ENCODE results near the gene CATSPERD.

The CATSPERD gene

DNA sequence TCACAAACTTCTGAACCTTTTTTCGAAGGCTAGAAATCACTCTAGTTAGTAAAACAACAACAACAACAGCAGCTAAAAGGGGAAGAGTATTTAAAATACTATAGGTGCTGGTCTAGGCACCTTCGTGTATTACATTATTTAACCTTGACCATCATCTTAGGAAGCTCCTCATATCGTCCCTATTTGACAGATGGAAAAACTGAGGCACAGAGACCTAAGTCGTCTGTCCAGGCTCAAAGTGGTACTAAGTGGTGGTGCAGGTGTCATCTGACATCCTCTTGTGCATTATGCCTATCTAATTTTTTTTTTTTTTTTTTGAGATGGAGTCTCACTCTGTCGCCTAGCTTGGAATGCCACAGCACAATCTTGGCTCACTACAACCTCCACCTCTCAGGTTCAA is 29.1 kb downstream of the CATSPERD start:
- Histone ChIP-seq H3K4me3 (ENCODE audit: low read depth in 1 of 2, low read length in 1 of 2) (no peak overlapping the region), H3K9me3 (no peaks in the 10 kb centered on the region), H3K36me3 (no peaks in the 10 kb centered on the region), H3K27ac (no peak overlapping the region), H3K27me3 (peaks cover 6% of the 10 kb centered on the region), H3K4me1 (ENCODE audit: control insufficient read depth in 1 of 2, insufficient read depth in 1 of 2, low read depth in 1 of 2, low read length in 1 of 2) (no peaks in the 10 kb centered on the region)
- no peak for TF ChIP-seq CTCF (IDR thresholded peaks at IDR 0.05)

GRCh38 chr19:5751709-5752108 is 31.3 kb downstream of the CATSPERD start:
- Histone ChIP-seq H3K9me3 (no peaks in the 10 kb centered on the region), H3K4me1 (ENCODE audit: control insufficient read depth in 1 of 2, insufficient read depth in 1 of 2, low read depth in 1 of 2, low read length in 1 of 2) (no peaks in the 10 kb centered on the region), H3K27ac (no peak overlapping the region), H3K36me3 (no peaks in the 10 kb centered on the region), H3K4me3 (ENCODE audit: low read depth in 1 of 2, low read length in 1 of 2) (no peak overlapping the region), H3K27me3 (no peaks in the 10 kb centered on the region)
- TF ChIP-seq CTCF (IDR thresholded peaks at IDR 0.05), result no peak

DNA sequence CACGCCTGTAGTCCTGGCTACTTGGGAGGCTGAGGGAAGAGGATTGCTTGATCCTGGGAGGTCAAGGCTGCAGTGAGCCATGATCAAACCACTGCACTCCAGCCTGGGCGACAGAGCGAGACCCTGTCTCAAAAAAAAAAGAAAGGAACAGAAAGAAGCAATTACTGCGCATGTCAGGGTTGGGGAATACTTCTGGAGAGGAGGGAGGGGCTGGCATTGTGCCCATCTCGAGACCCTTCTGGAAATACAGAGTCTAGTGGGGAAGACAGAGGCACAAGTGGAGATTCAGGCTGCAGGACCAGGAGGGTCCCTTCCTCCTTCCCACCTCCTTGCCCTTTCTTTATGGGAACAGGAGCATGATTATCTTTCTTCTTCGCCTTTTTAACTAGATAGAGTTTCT is 33.3 kb downstream of the CATSPERD start:
- no peak for TF ChIP-seq CTCF (IDR thresholded peaks at IDR 0.05)
- H3K4me1 ChIP-seq (ENCODE audit: control insufficient read depth in 1 of 2, insufficient read depth in 1 of 2, low read depth in 1 of 2, low read length in 1 of 2), result no peaks in the 10 kb centered on the region
- H3K9me3 ChIP-seq, result no peaks in the 10 kb centered on the region
- no peak overlapping the region for H3K27ac ChIP-seq
- no peak overlapping the region for H3K4me3 ChIP-seq (ENCODE audit: low read depth in 1 of 2, low read length in 1 of 2)
- no peaks in the 10 kb centered on the region for H3K36me3 ChIP-seq
- no peaks in the 10 kb centered on the region for H3K27me3 ChIP-seq

GRCh38 chr19:5762608-5763217 is 42.3 kb downstream of the CATSPERD start:
- no peaks in the 10 kb centered on the region for H3K36me3 ChIP-seq
- H3K4me3 ChIP-seq (ENCODE audit: low read depth in 1 of 2, low read length in 1 of 2), result no peak overlapping the region
- H3K27me3 ChIP-seq, result no peaks in the 10 kb centered on the region
- no peak overlapping the region for H3K27ac ChIP-seq
- TF ChIP-seq CTCF (IDR thresholded peaks at IDR 0.05), result no peak
- H3K9me3 ChIP-seq, result no peaks in the 10 kb centered on the region
- no peaks in the 10 kb centered on the region for H3K4me1 ChIP-seq (ENCODE audit: control insufficient read depth in 1 of 2, insufficient read depth in 1 of 2, low read depth in 1 of 2, low read length in 1 of 2)

- Histone ChIP-seq H3K4me1 (ENCODE audit: control insufficient read depth in 1 of 2, insufficient read depth in 1 of 2, low read depth in 1 of 2, low read length in 1 of 2) (no peaks in the 10 kb centered on the region), H3K4me3 (ENCODE audit: low read depth in 1 of 2, low read length in 1 of 2) (no peak overlapping the region), H3K27ac (no peak overlapping the region), H3K36me3 (no peaks in the 10 kb centered on the region), H3K9me3 (no peaks in the 10 kb centered on the region), H3K27me3 (no peaks in the 10 kb centered on the region)
- TF ChIP-seq CTCF (IDR thresholded peaks at IDR 0.05), result no peak
Observed at GRCh38 chr19:5765220-5765619, 44.8 kb downstream of the CATSPERD start.

DNA sequence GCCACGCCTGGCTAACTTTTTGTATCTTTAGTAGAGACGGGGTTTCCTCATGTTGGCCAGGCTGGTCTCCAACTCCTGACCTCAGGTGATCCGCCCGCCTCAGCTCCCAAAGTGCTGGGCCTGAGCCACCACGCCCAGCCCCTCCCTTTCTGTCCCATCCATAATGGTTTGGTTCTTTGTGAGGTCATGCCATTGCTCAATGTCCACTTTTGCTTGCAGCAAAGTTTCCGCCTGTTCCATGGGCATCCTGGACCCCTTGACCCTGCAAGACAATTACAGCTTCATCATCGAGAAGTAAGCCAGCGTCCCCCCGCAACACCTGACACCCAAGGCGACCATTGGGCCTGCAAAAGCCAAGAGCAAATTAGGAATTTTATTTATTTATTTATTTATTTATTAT is 47.5 kb downstream of the CATSPERD start:
- Histone ChIP-seq H3K4me1 (ENCODE audit: control insufficient read depth in 1 of 2, insufficient read depth in 1 of 2, low read depth in 1 of 2, low read length in 1 of 2) (no peaks in the 10 kb centered on the region), H3K4me3 (ENCODE audit: low read depth in 1 of 2, low read length in 1 of 2) (no peak overlapping the region), H3K27ac (no peak overlapping the region), H3K27me3 (no peaks in the 10 kb centered on the region), H3K9me3 (no peaks in the 10 kb centered on the region), H3K36me3 (no peaks in the 10 kb centered on the region)
- TF ChIP-seq CTCF (IDR thresholded peaks at IDR 0.05), result no peak

Measured in neutrophil (primary cell).